Hippocampal formation (tissue), 2 donors: Measurements from ENCODE around the gene URB1.
"Not testable (repeated sequence)": the region's sequence is repeated elsewhere in the genome, so short reads cannot be mapped to it uniquely, and the experiment has no call there.

Source experiments
- DNase-seq, 2 donors: peaks; one replicate each; lab custom pipeline; 2025; lab: John Stamatoyannopoulos, UW

URB1 gene

GRCh38 chr21:32285476-32285875, 107.3 kb downstream of the URB1 start:
- no peak for DNase-seq

- DNase-seq, result no peak
Measured at GRCh38 chr21:32282992-32283391, 109.8 kb downstream of the URB1 start.

- no peak for DNase-seq
Measured at GRCh38 chr21:32281531-32281930, 111.3 kb downstream of the URB1 start.

- DNase-seq, result no peak
Measured at GRCh38 chr21:32279377-32279680, 113.5 kb downstream of the URB1 start.

- peak; percentile 90 to 91 for DNase-seq
Measured at GRCh38 chr21:32278518-32279376, 114.1 kb downstream of the URB1 start, which contains the start of gene MIS18A. TSS of gene MIS18A (minus strand) at chr21:32279049. CDS start at chr21:32279014, 35 bp downstream.

- no peak for DNase-seq
Measured at GRCh38 chr21:32278103-32278502, 114.7 kb downstream of the URB1 start.

GRCh38 chr21:32276671-32277070, 116.1 kb downstream of the URB1 start:
- no peak for DNase-seq

GRCh38 chr21:32270748-32271147, 122.1 kb downstream of the URB1 start:
- DNase-seq, result no peak

- DNase-seq, result not testable (repeated sequence)
Measured at GRCh38 chr21:32265321-32265720, 127.5 kb downstream of the URB1 start.

GRCh38 chr21:32261929-32262328, 130.9 kb downstream of the URB1 start:
- no peak for DNase-seq
